ENCODE data around the gene AMN.

GRCh38 chr14:102915292-102916110, 7.0 kb upstream of the AMN start:
- TF ChIP-seq CTCF (IDR thresholded peaks at IDR 0.05 in 2 of 3, conservative IDR thresholded peaks at IDR 0.05 in 1 of 3; ENCODE audit: insufficient read depth in 2 of 3, low read depth in 1 of 3, low read length in 3 of 3): no peak
- no peak for TF ChIP-seq TCF7 (IDR thresholded peaks at IDR 0.05; ENCODE audit: borderline replicate concordance)
- TF ChIP-seq CGGBP1 (CRISPR knock-in tag; IDR thresholded peaks at IDR 0.05): no peak
- no peak for TF ChIP-seq POLR2AphosphoS5 (IDR thresholded peaks at IDR 0.05; ENCODE audit: control insufficient read depth, insufficient read depth, low read depth, low read length)
- no peak for TF ChIP-seq ZNF707 (CRISPR knock-in tag; conservative IDR thresholded peaks at IDR 0.05)
- no peak for TF ChIP-seq POLR2A (conservative IDR thresholded peaks at IDR 0.05)
- no peak for TF ChIP-seq FOXP1 (CRISPR knock-in tag; IDR thresholded peaks at IDR 0.05)
- TF ChIP-seq TAF1 (IDR thresholded peaks at IDR 0.05; ENCODE audit: control insufficient read depth, extremely low read depth, insufficient read depth, low read length, severe bottlenecking): no peak
